Endothelial cell (in vitro differentiated cells): ENCODE results near the gene TMX1. TPM values are rescaled to one million over a fixed set of nuclear protein-coding genes. Genes with fewer than 3 reads are reported as not detected.
"Not testable (repeated sequence)": the region's sequence is repeated elsewhere in the genome, so short reads cannot be mapped to it uniquely, and the experiment has no call there.

ENCODE experiments used
- DNase-seq: peaks from one replicate; pipeline ENCODE4 v3.0.0; 2021; ENCODE audit warnings: low spot score
- H3K27ac Mint-ChIP-seq: one replicate; pipeline ENCODE4 v1.8.0; 2021; ENCODE audit warnings: mixed read lengths, inconsistent platforms; ENCODE audit not compliant: unreplicated experiment
- H3K27me3 Mint-ChIP-seq: one replicate; pipeline ENCODE4 v1.8.0; 2021; ENCODE audit warnings: mild to moderate bottlenecking, moderate library complexity, mixed read lengths, inconsistent platforms; ENCODE audit not compliant: unreplicated experiment
- H3K36me3 Mint-ChIP-seq: one replicate; pipeline ENCODE4 v1.8.0; 2021; ENCODE audit warnings: mild to moderate bottlenecking, low read depth, mixed read lengths, inconsistent platforms; ENCODE audit not compliant: unreplicated experiment
- H3K4me1 Mint-ChIP-seq: one replicate; pipeline ENCODE4 v1.8.0; 2021; ENCODE audit warnings: mild to moderate bottlenecking, mixed read lengths, inconsistent platforms; ENCODE audit not compliant: unreplicated experiment
- H3K4me3 Mint-ChIP-seq: one replicate; pipeline ENCODE4 v1.8.0; 2021; ENCODE audit warnings: mild to moderate bottlenecking, mixed read lengths, inconsistent platforms; ENCODE audit not compliant: unreplicated experiment
- H3K9me3 Mint-ChIP-seq: one replicate; pipeline ENCODE4 v1.8.0; 2021; ENCODE audit warnings: mixed read lengths, inconsistent platforms; ENCODE audit not compliant: unreplicated experiment
- CTCF ChIP-seq: fragments of 200-600 bp; sonication (generic); IDR thresholded peaks from one replicate; pipeline ENCODE4 v1.5.0; 2021; ENCODE audit warnings: antibody characterized with exemption; ENCODE audit not compliant: unreplicated experiment
- total RNA-seq: library from RNA; stranded (reverse); fragmentation: NEBNext Ultra II Directional; extraction: Animal tissue kit (Norgen Biotek cat#: 25700); gene quantifications from one replicate; pipeline ENCODE4 v1.2.1, GENCODE V29; 2021; ENCODE audit not compliant: unreplicated experiment

Gene TMX1
- total RNA-seq, 1 donor from 2014 or later: 17.4 TPM

GRCh38 chr14:51210594-51210993 is 29.5 kb upstream of the TMX1 start:
- Mint-ChIP-seq H3K36me3 (no peaks in the 10 kb centered on the region), H3K9me3 (no peaks in the 10 kb centered on the region), H3K27me3 (no peaks in the 10 kb centered on the region), H3K4me3 (no peak overlapping the region), H3K27ac (no peak overlapping the region), H3K4me1 (peaks cover 4% of the 10 kb centered on the region)
- DNase-seq: no peak
- no peak for TF ChIP-seq CTCF

GRCh38 chr14:51211149-51211548 is 28.9 kb upstream of the TMX1 start:
- no peak for DNase-seq
- no peaks in the 10 kb centered on the region for H3K9me3 Mint-ChIP-seq
- H3K4me1 Mint-ChIP-seq: peaks cover 8% of the 10 kb centered on the region
- no peaks in the 10 kb centered on the region for H3K36me3 Mint-ChIP-seq
- TF ChIP-seq CTCF: no peak
- H3K27me3 Mint-ChIP-seq: no peaks in the 10 kb centered on the region
- no peak overlapping the region for H3K27ac Mint-ChIP-seq
- no peak overlapping the region for H3K4me3 Mint-ChIP-seq

- H3K36me3 Mint-ChIP-seq: no peaks in the 10 kb centered on the region
- no peak overlapping the region for H3K27ac Mint-ChIP-seq
- peaks cover 7% of the 10 kb centered on the region for H3K4me1 Mint-ChIP-seq
- no peak for TF ChIP-seq CTCF
- DNase-seq: no peak
- H3K4me3 Mint-ChIP-seq: no peak overlapping the region
- peaks cover 2% of the 10 kb centered on the region for H3K9me3 Mint-ChIP-seq
- no peaks in the 10 kb centered on the region for H3K27me3 Mint-ChIP-seq
Observed at GRCh38 chr14:51216602-51217001, 23.4 kb upstream of the TMX1 start.

- no peaks in the 10 kb centered on the region for H3K27me3 Mint-ChIP-seq
- no peak overlapping the region for H3K27ac Mint-ChIP-seq
- DNase-seq: no peak
Observed at GRCh38 chr14:51219473-51220448, 20.3 kb upstream of the TMX1 start.

GRCh38 chr14:51223463-51223862 is 16.6 kb upstream of the TMX1 start:
- H3K9me3 Mint-ChIP-seq, H3K27me3 Mint-ChIP-seq, H3K4me3 Mint-ChIP-seq, H3K27ac Mint-ChIP-seq, DNase-seq, H3K36me3 Mint-ChIP-seq, H3K4me1 Mint-ChIP-seq: not testable (repeated sequence)

More at GRCh38 chr14:51219473-51220448, 20.3 kb upstream of the TMX1 start:
- peaks cover 7% of the 10 kb centered on the region for H3K4me1 Mint-ChIP-seq
- no peaks in the 10 kb centered on the region for H3K36me3 Mint-ChIP-seq
- TF ChIP-seq CTCF: peak; percentile 60
- H3K9me3 Mint-ChIP-seq: peaks cover 6% of the 10 kb centered on the region
- H3K4me3 Mint-ChIP-seq: no peak overlapping the region
